Measurements from ENCODE around the gene DHX40.

DNA sequence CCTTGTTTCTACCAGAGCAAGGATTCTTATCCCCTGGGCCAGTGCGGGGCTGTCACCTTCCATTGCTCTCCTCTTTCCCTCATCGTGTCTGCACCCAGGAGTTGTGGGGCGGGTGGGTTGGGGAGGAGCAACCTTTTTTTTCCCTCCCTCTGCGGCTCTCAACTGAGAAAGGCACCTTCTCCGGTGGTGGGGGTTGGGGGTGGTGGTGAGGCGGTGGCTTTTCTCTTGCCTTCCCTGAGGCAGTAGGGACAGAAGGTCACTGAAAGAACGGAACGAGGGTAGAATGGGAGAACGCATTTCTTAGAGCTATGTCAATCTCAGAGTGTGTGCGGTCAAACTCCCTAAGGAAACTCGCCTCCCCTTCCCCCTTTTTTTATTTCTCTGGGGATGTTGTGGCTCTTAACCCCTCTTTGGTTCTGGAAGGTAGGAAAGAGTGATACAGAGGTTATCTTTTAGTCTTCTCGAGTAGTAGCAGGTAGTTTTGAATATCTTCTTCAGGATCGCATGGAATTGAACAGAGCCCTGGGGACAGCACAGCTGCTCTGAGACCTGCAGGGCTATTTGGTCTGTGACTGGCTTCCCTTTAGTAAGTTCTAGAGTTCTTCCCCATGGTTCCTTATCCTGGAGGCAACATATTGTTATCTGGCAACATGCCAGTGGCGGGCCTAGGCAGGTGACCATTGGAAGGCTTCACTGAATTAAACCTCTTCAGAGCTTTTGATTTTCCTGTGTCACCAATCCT, 55.3 kb downstream of the DHX40 start:
- TF ChIP-seq, protein P1, sequence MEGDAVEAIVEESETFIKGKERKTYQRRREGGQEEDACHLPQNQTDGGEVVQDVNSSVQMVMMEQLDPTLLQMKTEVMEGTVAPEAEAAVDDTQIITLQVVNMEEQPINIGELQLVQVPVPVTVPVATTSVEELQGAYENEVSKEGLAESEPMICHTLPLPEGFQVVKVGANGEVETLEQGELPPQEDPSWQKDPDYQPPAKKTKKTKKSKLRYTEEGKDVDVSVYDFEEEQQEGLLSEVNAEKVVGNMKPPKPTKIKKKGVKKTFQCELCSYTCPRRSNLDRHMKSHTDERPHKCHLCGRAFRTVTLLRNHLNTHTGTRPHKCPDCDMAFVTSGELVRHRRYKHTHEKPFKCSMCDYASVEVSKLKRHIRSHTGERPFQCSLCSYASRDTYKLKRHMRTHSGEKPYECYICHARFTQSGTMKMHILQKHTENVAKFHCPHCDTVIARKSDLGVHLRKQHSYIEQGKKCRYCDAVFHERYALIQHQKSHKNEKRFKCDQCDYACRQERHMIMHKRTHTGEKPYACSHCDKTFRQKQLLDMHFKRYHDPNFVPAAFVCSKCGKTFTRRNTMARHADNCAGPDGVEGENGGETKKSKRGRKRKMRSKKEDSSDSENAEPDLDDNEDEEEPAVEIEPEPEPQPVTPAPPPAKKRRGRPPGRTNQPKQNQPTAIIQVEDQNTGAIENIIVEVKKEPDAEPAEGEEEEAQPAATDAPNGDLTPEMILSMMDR (IDR thresholded peaks at IDR 0.05): no peak
- peak in 1 of 3 donors; percentile 62 for TF ChIP-seq POLR2A (IDR thresholded peaks at IDR 0.05)

Data from body of pancreas (tissue), 4 donors.